HG03103 (cell line): ENCODE measurements around the gene ATOH7.

Experiments
- ATAC-seq: cut with Tn5 transposase; IDR thresholded peaks from one replicate; pipeline ENCODE4 v1.9.1; 2021; ENCODE audit warnings: low read depth; ENCODE audit not compliant: unreplicated experiment

Gene ATOH7

GRCh38 chr10:68184546-68184945 lies 47.4 kb downstream of the ATOH7 start:
- no peak for ATAC-seq
